Osteocyte (in vitro differentiated cells): ENCODE measurements around the gene INTS7. TPM values are rescaled to one million over a fixed set of nuclear protein-coding genes. Genes with fewer than 3 reads are reported as not detected.

Source experiments
- DNase-seq: peaks from one replicate; pipeline ENCODE4 v3.0.0; 2021; ENCODE audit warnings: mixed read lengths; ENCODE audit not compliant: unreplicated experiment; ENCODE audit errors: extremely low spot score
- H3K27ac Mint-ChIP-seq: one replicate; pipeline ENCODE4 v1.8.0; 2021; ENCODE audit warnings: mild to moderate bottlenecking, mixed read lengths; ENCODE audit not compliant: unreplicated experiment
- H3K27me3 Mint-ChIP-seq: one replicate; pipeline ENCODE4 v1.8.0; 2021; ENCODE audit warnings: mixed read lengths; ENCODE audit not compliant: unreplicated experiment
- H3K36me3 Mint-ChIP-seq: one replicate; pipeline ENCODE4 v1.8.0; 2021; ENCODE audit warnings: mixed read lengths; ENCODE audit not compliant: unreplicated experiment
- H3K4me1 Mint-ChIP-seq: one replicate; pipeline ENCODE4 v1.8.0; 2021; ENCODE audit warnings: mixed read lengths; ENCODE audit not compliant: unreplicated experiment
- H3K4me3 Mint-ChIP-seq: one replicate; pipeline ENCODE4 v1.8.0; 2021; ENCODE audit warnings: mild to moderate bottlenecking, moderate library complexity, mixed read lengths; ENCODE audit not compliant: unreplicated experiment
- H3K9me3 Mint-ChIP-seq: one replicate; pipeline ENCODE4 v1.8.0; 2021; ENCODE audit warnings: mixed read lengths; ENCODE audit not compliant: unreplicated experiment
- total RNA-seq: library from RNA; stranded (reverse); gene quantifications from 2 replicates; pipeline ENCODE4 v1.2.1, GENCODE V29; 2021
- TF ChIP-seq, protein P1 (sequence below): fragments of 200-600 bp; sonication (generic); IDR thresholded peaks from 2 replicates; pipeline ENCODE4 v1.5.0; 2021; ENCODE audit warnings: antibody characterized with exemption, mild to moderate bottlenecking, moderate library complexity

The INTS7 gene
- total RNA-seq, 1 donor from 2014 or later, result 18.4 TPM

DNA sequence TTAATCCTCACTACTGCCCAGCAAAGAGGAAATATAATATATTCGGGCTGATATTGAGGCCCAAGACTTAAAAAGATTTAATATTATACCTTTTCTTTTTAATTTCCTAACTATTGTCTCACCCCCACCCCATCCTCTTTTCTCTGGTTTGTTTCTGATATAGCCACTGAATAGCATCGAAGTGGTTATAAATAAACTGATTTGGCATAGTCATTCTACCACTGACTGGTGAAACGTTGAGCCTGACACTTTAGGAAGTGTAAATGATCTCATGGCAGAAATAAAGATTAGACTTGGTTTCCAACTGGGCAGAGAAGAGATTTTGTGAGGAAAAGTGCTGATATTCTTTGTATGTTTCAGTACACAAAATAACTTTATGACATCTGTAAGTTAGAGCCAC, 39.5 kb upstream of the INTS7 start:
- no peaks in the 10 kb centered on the region for H3K27me3 Mint-ChIP-seq
- H3K4me1 Mint-ChIP-seq, result peaks cover 5% of the 10 kb centered on the region
- no peak overlapping the region for H3K27ac Mint-ChIP-seq
- no peak overlapping the region for H3K4me3 Mint-ChIP-seq
- TF ChIP-seq, protein P1, sequence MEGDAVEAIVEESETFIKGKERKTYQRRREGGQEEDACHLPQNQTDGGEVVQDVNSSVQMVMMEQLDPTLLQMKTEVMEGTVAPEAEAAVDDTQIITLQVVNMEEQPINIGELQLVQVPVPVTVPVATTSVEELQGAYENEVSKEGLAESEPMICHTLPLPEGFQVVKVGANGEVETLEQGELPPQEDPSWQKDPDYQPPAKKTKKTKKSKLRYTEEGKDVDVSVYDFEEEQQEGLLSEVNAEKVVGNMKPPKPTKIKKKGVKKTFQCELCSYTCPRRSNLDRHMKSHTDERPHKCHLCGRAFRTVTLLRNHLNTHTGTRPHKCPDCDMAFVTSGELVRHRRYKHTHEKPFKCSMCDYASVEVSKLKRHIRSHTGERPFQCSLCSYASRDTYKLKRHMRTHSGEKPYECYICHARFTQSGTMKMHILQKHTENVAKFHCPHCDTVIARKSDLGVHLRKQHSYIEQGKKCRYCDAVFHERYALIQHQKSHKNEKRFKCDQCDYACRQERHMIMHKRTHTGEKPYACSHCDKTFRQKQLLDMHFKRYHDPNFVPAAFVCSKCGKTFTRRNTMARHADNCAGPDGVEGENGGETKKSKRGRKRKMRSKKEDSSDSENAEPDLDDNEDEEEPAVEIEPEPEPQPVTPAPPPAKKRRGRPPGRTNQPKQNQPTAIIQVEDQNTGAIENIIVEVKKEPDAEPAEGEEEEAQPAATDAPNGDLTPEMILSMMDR, result no peak
- no peak for DNase-seq
- peaks cover 3% of the 10 kb centered on the region for H3K36me3 Mint-ChIP-seq
- no peaks in the 10 kb centered on the region for H3K9me3 Mint-ChIP-seq

DNA sequence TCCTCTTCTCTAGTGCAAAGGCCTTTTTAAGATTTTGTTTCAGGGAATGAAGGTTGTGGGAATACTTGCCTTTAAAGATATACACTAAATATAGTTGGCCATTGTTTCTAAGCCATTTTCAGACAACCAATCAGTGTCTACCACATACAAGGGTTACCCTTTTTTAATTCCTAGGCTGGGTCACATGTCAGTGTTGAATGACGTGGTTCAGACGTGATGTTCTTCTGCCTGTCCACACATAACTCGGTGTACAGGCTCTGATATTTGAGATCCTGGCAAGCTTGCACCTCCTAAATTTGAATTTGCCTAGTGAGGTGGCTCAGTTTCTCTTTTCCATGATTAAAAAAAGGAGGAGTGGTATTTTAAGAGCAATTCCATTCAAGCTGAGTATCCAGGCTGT, 39.0 kb upstream of the INTS7 start:
- TF ChIP-seq, protein P1, result no peak
- no peak for DNase-seq
- Mint-ChIP-seq H3K9me3 (no peaks in the 10 kb centered on the region), H3K4me1 (no peaks in the 10 kb centered on the region), H3K4me3 (no peak overlapping the region), H3K27me3 (no peaks in the 10 kb centered on the region), H3K36me3 (peaks cover 3% of the 10 kb centered on the region), H3K27ac (no peak overlapping the region)

DNA sequence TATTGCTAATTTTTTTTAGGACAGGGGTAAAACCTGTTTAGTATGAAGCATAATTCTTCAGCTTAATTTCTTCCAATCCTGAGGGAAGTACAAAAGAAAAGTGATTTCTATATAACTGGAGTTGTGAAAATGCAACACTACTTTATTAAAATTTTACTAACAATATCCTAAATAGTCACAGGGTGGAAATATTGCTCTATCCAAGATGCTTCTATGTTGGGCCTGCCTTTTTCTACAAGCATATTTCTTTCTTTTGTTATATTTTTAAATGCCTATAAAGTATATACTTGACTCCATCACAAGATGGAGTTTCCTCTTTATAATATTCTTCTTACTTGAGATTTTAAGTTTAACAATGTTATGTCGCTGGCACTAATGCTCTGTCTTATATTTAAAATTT, 38.1 kb upstream of the INTS7 start:
- TF ChIP-seq, protein P1, result peak; percentile 20
- Mint-ChIP-seq H3K27ac (no peak overlapping the region), H3K27me3 (no peaks in the 10 kb centered on the region), H3K9me3 (no peaks in the 10 kb centered on the region), H3K4me1 (no peaks in the 10 kb centered on the region), H3K4me3 (no peak overlapping the region), H3K36me3 (peaks cover 3% of the 10 kb centered on the region)
- no peak for DNase-seq

DNA sequence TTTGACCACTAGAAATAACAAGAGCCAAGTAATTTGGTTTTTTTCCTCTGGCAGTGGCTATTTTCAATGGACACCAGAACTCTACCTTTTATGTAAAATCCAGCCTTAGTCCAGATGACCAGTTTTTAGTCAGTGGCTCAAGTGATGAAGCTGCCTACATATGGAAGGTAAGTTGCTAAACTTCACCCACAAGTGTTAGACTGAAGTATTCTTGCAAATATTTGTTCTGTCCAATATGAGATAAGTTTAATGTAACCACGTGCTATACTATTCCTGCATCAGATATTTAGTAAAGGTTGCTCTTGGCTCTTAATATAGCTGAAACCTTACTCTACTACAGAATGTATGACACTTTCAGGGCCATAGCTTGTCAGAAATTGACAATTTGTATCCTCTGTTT, 36.7 kb upstream of the INTS7 start:
- H3K4me1 Mint-ChIP-seq, result no peaks in the 10 kb centered on the region
- TF ChIP-seq, protein P1, result no peak
- H3K36me3 Mint-ChIP-seq, result peaks cover 3% of the 10 kb centered on the region
- no peak overlapping the region for H3K4me3 Mint-ChIP-seq
- no peaks in the 10 kb centered on the region for H3K27me3 Mint-ChIP-seq
- no peak overlapping the region for H3K27ac Mint-ChIP-seq
- no peak for DNase-seq
- no peaks in the 10 kb centered on the region for H3K9me3 Mint-ChIP-seq

DNA sequence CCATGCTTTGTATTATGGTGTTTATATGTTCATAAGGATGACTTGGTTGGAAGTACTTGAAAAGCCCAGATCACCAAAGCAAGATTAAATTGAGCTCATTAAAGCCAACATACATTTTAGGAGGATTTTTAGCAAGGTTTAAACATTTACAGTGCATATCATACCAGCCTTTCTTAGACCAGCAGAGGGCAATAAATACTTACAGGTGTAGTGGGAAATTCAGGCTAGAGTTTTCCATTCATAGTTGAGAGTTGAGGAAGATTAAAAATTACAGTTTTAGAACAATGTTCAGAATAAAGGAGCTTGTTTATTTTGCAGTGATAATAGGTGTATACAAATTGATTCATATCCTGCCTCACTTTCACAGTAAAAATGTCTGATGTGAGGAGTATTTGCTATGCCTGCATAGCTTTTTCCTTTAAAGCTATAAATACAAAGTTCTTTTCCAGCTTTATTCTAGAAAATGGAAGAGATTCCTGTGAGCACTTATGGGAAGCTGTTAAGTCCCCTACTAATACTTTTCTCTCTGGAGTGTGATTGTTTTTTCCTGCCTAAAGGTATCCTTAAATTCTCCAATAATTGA, 35.5 kb upstream of the INTS7 start:
- TF ChIP-seq, protein P1, result peak; percentile 82
- Mint-ChIP-seq H3K4me1 (no peaks in the 10 kb centered on the region), H3K27me3 (no peaks in the 10 kb centered on the region), H3K9me3 (no peaks in the 10 kb centered on the region), H3K36me3 (peaks cover 1% of the 10 kb centered on the region), H3K4me3 (no peak overlapping the region), H3K27ac (no peak overlapping the region)
- DNase-seq, result no peak
